ACHN (cell line): ENCODE results near the gene LCTL.
"Not testable (repeated sequence)": the region's sequence is repeated elsewhere in the genome, so short reads cannot be mapped to it uniquely, and the experiment has no call there.

Experiments
- DNase-seq: peaks from one replicate; pipeline ENCODE4 v3.0.0-alpha.2; 2015
- in situ Hi-C: cut with HindIII; loops from 2 replicates; pipeline ENCODE4 v1.10.0; 2017; ENCODE audit warnings: low sequenced_read_pairs, low pct_ligation_motif_present, low pct_unique_long_range_greater_than_20kb

LCTL gene

DNA sequence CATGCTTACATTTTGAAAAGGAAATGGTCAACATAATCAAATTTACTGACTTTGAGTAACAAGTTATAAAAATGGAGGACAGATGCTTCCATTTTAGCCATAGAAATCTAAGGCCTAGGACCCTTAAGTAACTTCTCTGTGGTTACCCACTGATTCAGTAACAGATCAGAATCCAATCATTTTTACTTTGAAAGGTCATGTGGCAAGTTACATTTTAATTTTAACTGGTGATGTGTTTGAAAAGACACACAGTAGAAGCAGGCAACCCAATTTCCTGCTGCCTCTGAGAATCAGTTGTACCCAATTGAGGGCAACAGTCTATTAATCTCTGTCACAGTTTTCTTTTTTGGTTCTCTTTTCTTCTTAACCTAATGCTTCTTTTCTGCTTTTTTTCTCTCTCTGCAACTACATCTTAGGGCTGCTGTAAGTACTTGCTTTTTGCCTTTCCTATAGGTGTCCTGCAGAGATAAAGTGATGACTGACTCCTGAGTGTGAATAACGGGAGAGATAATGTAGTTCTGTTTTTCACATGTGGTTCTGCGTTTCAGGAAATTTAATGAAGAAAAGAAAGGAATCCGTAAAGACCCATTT is 57.4 kb downstream of the LCTL start:
- DNase-seq = peak; percentile 71
- in situ Hi-C loops = no loop called here

DNA sequence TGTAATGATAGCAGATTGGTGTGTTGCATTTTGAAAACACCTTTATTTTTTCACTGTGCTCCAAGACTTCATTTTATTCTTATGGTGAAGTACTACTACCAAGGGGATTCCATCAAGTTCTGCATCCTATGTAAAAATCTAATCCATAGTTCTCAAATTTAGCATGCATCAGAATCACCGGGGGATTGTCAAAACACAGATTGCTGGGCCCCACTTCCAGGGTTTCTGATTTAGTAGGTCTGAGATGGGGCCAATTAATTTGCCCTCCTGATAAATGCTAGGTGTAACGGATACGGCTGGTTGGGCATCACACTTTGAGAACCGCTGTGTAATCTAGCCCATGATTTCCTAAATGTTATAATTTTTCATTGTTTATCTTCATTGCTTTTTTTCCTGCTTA is 60.0 kb downstream of the LCTL start:
- no peak for DNase-seq
- in situ Hi-C loops = no loop called here

DNA sequence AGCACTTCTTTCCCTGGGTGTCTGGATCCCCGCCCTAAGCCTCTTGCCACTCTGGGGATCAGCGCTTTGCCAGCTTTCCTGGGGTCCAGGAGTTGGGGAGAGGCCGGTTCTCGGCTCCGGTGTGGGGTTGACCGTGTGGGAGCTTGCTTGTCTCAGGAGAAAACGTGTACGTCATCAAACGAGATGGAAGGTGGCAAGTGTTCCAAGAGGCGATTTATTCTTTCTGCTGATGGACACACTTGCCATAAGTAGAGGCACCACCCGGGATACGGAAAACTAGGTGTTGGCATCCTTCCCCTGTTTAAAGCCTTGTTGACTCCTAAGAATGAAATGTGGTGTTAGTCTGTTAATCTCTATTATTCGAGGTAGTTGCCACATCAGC is 60.4 kb downstream of the LCTL start:
- peak; percentile 50 for DNase-seq
- in situ Hi-C loops = no loop called here

DNA sequence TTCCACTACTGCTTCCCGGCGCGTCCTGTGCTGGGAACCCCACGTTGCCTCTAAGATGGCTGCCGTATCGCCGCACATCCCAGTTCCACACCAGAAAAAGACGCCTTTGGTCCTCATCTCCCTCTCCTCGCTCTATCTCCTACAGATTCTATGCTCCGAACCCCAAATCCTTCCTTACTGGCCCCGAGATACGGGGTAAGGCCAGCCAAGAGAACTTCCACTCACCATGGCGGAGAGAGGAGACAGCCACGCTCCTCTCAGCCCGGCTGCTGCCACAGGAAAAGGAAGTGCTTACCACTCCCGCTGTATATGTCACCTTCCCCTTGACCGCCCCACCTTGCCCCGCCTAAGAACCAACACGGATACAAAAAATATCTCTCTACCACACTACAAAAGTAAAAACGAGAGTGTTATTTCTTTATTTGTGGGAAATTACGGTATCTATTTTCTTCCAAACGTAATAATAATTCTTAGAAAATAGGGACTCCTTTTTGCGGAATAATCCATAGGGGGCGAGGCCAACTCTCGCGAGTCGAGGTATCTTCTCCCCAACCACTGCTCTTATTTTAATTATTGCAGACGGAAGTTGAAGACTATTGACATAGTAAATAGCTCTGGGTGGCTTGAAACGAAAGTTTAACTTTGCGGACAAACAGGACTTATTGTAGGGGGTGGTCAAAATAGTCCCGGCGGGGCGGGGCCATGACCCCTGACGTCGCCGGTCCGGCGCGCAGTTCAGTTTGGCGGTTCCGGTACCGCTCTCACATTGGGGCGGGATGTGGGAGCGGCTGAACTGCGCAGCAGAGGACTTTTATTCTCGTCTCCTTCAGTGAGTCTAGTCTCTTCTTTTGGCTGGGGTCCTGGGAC is 61.0 kb downstream of the LCTL start, which contains the start of the genes RPL4 and ZWILCH:
Gene RPL4, minus strand, starts transcription at position 293 of the 867 bp plus-strand sequence. Its CDS starts 65 bp downstream, at position 228.
Gene ZWILCH, plus strand, starts transcription at position 764 of the 867 bp plus-strand sequence. Its CDS starts 13 bp downstream, at position 777.
- in situ Hi-C loops = no loop called here
- peak; percentile 85 for DNase-seq

DNA sequence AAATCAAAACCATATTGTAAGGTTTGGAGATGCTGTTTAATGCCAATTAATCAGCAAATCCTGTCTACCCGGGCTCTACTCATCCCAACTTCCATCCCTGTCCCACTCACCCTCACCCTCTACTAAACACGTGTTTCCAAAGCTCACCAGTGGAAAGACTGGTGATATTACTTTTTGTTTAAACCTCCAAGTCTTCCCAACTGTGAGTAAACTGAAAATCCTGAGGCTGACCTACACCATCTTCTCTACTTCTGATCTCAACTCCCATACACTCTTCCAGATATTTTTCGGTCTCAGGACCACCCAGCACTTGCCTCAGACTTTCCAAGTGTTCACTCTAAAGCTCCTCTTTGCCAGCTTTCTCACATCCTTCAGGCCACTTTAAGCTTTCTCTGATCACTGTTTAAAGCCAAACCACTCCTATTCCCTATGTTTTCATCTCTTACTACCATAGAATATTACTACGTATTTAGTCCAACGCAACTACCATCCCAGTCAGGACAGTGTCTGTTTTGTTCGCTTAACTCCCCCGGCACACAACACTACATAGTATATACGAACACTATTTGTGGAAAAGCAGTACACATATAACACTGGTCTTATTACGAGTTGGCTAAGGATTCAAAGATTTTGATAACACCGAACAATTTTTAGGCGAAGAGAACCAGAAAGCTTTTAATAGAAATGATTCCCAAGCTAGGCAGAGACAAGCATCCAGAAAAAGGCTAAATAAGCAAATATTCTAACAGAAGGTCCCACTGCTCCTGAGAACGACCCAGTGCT is 61.8 kb downstream of the LCTL start:
- in situ Hi-C loops = no loop called here
- DNase-seq = no peak

DNA sequence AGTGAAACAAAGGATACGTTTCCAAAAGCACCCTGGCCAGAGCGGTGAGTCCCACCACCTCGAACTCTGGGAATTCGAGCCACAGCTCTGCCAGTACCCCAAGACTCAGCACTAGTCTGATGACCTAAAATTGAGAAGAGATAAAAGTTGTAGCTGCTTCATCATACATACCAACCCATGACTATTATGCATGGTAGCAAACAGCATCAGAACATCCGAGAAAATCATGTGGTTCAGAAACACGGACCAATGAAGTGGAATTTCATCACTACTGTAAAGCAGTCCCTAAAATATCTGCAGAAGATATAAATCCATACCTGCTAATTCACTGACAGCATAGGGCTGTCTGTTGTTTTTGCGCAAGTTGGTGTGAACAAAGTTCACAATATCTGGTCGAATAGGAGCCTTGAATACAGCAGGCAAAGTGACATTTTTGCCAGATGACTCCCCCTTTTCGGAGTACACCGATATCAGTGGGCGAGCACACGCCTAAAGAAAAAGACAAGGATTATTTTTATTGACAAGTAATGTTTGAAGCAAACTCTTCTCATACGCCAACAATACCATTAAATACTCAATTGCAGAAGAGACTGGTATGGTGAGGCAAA is 62.7 kb downstream of the LCTL start:
- in situ Hi-C loops, DNase-seq: not testable (repeated sequence)

DNA sequence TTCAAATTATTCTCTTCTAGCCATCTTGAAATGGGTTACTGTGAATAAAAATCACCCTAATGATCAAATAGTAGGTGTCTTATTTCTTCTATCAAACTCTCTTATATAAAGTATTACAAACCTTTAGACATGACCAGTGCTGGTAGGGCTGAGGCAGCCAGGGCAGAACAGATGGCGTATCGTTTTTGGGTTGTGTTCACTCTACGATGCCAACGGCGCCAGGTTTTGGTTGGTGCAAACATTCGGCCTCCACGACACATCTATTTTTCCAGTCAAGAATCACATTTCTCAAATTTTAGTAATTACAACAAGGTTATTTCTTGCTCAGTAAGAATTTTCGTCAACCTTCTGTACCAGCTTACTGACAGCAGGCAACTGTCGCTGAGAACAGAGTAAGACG is 63.3 kb downstream of the LCTL start:
- no peak for DNase-seq

DNA sequence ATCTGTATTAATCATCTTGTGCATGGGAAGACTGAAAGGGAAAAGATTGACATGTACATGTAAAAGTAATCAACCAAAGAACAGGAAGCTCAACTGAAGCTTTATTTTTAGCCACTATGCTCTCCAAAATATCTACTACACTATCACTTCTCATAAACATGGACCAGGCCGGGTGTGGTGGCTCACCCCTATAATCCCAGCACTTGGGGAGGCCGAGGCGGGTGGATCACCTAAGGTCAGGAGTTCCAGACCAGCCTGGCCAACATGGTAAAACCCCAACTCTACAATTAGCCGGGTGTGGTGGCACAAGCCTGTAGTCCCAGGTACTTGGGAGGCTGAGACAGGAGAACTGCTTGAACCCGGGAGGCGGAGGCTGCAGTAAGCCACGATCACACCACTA is 65.5 kb downstream of the LCTL start:
- in situ Hi-C loops, DNase-seq: not testable (repeated sequence)

More for the DNA sequence above, 63.3 kb downstream of the LCTL start:
- in situ Hi-C loops = no loop called here

DNA sequence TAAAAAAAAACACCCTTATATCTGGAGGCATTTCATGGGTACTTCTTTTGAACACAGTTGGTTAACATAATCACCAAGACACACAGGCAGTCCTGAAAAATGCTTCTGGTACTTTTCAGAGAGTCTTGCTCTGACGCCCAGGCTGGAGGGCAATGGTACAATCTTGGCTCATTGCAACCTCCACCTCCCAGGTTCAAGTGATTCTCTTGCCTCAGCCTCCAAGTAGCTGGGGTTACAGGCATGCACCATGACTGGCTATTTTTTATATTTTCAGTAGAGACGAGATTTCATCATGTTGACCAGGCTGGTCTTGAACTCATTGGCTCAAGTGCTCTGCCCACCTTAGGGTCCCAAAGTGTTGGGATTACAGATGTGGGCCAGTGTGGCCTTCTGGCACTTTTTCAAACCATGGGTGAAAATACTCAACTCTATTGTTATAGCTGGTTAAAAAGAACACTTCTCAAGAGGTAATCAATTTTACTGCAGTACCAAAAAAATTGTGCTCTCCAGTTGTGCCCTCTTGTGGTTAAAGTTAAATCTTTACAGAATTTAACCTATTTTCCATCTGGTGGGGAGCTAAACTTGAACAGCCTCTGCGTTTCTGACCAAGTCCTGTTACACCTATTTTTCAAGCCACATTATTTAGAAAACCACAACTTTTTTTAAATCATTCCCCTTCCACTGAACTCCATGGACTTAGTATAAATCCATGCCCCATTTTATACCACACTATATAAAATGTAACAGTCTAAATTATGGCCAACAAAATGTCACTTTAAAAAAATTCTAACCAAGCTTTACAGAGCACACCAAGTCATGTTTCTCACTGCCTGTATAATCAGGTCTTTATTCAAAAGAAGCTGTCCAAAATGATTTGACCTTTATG is 67.1 kb downstream of the LCTL start:
- in situ Hi-C loops = no loop called here
- DNase-seq = peak; percentile 42
